Measurements from ENCODE around the gene SOX2. TPM values are rescaled to one million over a fixed set of nuclear protein-coding genes. Genes with fewer than 3 reads are reported as not detected.
A peak's percentile ranks its signal among the peaks of the same experiment; 100 is the strongest.

SOX2 gene
- total RNA-seq, 1 donor from 2014 or later, result 0.23 TPM

DNA sequence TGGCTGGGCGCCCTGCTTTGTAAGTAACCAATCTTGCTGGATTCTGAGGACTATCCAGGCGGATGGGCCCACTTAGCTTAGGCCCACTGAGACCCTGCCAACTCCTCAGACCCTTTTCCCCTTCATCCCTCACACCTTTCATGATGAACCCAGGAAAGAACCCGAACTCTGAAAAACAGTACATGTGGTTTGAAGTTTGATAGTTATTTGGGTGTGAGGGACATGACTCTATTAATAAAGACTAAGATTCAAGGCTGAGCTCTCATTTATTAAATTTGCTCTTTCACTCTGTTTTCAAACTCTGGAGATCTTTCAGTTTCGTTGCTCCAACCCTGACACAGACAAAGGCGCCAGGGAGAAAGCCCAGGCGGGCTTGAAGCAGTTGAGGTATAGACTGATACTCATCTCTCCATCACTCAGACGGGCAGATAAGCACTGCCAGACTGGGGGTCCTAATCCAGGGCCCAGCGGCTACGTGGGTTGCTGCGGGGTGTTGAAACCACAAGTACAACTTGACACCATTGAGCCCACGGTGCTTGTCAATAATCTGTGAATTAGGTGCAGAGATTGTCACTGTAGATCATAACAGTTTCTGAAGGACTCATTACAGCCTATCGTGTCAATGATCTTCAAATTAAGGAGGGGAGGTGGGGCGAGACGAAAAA lies 7.2 kb upstream of the SOX2 start:
- DNase-seq (ENCODE audit: low spot score) (no peak), ATAC-seq (no peak)

DNA sequence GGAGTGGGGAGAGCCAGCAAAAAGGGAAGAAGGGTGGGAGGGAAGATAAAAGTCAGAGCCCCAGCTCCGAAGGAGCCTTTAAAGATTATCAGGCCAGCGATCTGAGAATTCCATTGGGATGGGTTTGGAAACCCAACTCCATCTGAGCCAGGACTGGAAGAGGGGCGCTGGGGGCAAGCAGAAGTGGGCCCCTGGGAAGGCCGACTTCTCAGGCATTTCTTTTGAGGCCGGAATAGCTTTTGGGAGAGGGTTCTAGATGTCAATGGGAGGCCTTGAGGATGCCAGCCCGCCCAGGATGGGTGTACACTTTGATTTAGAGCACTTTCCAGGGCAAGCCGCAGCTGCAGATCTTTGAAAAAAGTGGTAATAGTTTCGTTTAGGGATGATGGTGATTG lies 6.6 kb upstream of the SOX2 start:
- ATAC-seq, result no peak
- DNase-seq (ENCODE audit: low spot score), result no peak

DNA sequence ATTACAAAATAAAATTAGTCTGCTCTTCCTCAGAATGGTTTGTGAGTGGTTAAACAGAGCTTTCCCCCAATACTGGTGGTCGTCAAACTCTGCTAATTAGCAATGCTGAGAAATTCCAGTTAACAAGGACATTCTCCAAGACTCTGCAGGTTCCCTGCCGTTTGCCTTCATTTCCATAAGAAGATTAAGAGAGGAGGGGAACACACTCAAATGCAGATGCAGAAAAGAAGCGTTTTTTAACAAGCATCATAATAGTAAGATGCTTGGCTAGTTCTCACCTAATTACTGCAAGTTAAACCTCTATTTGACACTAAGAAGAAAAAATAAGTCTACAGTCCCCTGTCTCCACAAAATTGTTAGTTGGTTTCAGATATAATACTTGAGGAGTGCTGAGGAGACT lies 3.7 kb upstream of the SOX2 start:
- no peak for DNase-seq (ENCODE audit: low spot score)
- ATAC-seq, result no peak

DNA sequence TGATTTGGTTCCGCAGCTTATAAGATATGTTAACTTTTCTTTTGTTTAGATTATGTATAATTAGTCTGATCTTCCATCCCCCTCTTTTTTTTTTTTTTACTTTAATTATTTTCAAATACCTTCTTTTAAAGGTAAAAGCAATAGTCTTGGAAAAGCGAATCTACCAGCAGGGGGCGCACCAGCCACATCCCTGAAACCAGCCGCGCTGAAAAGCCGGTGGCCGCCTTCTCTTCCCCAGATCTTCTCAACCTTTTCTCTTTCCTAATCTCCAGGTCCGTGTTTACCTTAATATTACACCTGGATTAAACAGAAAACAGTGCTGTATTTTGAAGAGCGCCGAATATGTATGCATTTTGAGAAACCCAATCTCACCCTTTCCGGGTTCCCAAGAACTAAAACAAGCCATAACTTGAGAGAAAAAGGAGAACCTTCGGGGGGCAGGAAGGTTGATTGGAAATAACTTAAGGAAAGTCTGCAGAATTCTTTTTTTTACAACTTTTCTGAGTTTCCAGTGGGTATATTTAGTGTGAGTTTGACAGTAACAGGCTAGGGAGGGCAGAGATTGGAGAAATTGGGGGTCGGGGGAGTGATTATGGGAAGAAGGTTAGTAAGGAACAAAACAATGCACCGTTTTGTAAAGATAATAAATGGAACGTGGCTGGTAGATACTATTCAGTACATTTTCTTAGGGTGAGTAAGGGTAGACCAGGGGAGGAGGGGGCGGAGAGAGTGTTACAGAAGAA lies 2.0 kb upstream of the SOX2 start:
- DNase-seq (ENCODE audit: low spot score) (peak; percentile 77), ATAC-seq (peak; percentile 86)

DNA sequence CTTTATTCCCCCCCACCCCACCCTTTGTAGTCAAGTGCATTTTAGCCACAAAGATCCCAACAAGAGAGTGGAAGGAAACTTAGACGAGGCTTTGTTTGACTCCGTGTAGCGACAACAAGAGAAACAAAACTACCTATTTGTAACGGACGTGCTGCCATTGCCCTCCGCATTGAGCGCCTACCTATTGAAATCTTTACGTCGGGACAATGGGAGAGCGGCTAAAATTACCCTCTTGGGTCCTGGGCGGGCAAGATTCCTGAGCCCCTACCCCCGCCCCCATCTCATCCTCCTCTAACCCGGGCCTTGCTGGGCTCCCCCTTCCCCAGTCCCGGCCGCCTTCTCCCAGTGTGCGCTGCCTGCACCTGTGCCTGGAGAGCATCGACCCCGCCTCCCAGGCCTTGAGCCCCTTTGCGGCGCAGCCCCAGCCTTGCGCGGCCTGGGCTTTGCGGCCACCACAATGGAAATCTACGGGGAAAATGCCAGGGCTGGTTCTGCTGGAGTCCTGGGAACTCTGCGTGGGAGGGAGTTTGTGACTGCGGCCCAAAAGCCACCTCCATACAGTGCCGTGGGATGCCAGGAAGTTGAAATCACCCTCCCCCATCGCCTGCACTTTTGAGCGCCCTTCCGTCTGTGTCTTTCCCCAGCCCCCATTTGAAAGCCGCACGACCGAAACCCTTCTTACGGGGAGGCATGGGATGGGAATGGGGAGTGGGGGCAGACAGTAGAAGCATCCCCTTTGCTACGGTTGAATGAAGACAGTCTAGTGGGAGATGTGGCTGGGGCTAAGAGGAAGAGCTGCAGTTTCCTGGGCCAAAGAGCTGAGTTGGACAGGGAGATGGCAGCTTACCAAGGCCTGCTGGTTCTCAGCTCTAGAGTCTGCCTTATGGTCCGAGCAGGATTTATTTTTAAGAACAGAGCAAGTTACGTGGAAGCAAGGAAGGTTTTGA lies 1.1 kb upstream of the SOX2 start:
- DNase-seq (ENCODE audit: low spot score) (no peak), ATAC-seq (peak; percentile 13)

DNA sequence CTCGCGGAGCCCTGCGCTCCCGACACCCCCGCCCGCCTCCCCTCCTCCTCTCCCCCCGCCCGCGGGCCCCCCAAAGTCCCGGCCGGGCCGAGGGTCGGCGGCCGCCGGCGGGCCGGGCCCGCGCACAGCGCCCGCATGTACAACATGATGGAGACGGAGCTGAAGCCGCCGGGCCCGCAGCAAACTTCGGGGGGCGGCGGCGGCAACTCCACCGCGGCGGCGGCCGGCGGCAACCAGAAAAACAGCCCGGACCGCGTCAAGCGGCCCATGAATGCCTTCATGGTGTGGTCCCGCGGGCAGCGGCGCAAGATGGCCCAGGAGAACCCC lies 464 bp downstream of the SOX2 start:
- no peak for ATAC-seq
- DNase-seq (ENCODE audit: low spot score), result no peak

DNA sequence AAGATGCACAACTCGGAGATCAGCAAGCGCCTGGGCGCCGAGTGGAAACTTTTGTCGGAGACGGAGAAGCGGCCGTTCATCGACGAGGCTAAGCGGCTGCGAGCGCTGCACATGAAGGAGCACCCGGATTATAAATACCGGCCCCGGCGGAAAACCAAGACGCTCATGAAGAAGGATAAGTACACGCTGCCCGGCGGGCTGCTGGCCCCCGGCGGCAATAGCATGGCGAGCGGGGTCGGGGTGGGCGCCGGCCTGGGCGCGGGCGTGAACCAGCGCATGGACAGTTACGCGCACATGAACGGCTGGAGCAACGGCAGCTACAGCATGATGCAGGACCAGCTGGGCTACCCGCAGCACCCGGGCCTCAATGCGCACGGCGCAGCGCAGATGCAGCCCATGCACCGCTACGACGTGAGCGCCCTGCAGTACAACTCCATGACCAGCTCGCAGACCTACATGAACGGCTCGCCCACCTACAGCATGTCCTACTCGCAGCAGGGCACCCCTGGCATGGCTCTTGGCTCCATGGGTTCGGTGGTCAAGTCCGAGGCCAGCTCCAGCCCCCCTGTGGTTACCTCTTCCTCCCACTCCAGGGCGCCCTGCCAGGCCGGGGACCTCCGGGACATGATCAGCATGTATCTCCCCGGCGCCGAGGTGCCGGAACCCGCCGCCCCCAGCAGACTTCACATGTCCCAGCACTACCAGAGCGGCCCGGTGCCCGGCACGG lies 991 bp downstream of the SOX2 start:
- no peak for DNase-seq (ENCODE audit: low spot score)
- ATAC-seq, result peak; percentile 9

DNA sequence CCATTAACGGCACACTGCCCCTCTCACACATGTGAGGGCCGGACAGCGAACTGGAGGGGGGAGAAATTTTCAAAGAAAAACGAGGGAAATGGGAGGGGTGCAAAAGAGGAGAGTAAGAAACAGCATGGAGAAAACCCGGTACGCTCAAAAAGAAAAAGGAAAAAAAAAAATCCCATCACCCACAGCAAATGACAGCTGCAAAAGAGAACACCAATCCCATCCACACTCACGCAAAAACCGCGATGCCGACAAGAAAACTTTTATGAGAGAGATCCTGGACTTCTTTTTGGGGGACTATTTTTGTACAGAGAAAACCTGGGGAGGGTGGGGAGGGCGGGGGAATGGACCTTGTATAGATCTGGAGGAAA lies 1.5 kb downstream of the SOX2 start:
- ATAC-seq, result no peak

DNA sequence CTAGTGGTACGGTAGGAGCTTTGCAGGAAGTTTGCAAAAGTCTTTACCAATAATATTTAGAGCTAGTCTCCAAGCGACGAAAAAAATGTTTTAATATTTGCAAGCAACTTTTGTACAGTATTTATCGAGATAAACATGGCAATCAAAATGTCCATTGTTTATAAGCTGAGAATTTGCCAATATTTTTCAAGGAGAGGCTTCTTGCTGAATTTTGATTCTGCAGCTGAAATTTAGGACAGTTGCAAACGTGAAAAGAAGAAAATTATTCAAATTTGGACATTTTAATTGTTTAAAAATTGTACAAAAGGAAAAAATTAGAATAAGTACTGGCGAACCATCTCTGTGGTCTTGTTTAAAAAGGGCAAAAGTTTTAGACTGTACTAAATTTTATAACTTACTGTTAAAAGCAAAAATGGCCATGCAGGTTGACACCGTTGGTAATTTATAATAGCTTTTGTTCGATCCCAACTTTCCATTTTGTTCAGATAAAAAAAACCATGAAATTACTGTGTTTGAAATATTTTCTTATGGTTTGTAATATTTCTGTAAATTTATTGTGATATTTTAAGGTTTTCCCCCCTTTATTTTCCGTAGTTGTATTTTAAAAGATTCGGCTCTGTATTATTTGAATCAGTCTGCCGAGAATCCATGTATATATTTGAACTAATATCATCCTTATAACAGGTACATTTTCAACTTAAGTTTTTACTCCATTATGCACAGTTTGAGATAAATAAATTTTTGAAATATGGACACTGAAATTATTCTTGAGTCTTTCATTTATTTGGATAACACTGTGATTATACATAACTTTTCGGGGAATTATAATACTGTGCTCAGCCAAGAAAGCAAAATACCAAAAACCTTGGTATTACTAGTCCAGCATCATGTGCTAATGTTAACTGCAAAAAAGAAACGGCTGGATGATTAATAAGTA lies 2.2 kb downstream of the SOX2 start:
- ATAC-seq (no peak), DNase-seq (ENCODE audit: low spot score) (no peak)

More for the DNA sequence above, 1.5 kb downstream of the SOX2 start:
- no peak for DNase-seq (ENCODE audit: low spot score)

DNA sequence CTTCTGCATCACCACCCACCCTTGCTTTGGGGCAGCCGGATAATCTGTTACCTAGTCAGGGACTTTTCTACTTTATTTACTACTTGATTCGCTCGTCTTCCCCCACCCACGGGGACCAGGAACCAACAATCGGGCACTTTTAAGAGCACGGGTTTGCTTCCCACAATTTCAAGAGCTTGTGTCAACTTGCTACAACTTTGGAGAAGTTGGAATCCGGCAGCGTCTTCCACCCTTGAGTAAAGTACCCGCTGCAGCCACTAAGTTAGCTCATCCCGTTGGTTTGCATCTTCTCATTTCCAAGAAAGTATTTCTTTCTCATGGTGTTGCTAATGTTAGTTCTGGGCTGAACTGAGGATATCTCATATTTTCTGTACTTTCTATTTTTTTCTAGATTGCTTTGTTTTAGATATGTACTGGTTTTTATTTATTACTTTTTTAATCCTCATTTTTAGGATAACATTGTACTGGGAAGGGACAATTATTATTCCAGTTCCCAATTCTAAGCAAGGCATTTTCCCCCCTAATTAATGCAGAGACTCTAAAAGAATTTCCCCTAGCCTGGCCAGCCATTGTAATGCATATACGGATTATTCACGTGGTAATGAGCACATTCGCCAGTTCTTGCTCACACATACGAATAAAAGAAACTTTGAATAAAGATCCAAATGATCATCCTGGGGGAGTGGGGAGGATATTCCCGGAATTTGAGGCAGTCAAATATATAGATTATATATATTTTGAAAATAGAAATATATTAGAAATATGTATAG lies 4.0 kb downstream of the SOX2 start:
- DNase-seq (ENCODE audit: low spot score) (no peak), ATAC-seq (no peak)

DNA sequence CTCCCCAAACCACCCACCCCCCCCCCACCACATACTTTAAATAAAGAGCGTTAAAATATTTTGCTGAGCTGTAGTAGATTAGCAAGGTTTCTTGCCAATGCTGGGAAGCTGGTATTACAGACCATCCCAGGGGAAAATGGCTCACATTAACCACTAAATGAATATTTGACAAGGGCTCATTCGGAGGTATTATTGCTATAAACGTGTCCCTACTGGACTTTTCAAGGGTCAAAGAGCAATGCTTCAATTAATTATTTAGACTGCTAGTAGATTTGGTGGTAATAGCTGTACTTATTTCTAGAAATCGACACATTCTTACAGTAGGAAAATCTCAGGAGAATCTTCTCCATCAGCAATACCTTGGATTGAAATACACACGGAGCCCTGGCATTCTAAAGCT lies 5.2 kb downstream of the SOX2 start:
- DNase-seq (ENCODE audit: low spot score) (no peak), ATAC-seq (no peak)

DNA sequence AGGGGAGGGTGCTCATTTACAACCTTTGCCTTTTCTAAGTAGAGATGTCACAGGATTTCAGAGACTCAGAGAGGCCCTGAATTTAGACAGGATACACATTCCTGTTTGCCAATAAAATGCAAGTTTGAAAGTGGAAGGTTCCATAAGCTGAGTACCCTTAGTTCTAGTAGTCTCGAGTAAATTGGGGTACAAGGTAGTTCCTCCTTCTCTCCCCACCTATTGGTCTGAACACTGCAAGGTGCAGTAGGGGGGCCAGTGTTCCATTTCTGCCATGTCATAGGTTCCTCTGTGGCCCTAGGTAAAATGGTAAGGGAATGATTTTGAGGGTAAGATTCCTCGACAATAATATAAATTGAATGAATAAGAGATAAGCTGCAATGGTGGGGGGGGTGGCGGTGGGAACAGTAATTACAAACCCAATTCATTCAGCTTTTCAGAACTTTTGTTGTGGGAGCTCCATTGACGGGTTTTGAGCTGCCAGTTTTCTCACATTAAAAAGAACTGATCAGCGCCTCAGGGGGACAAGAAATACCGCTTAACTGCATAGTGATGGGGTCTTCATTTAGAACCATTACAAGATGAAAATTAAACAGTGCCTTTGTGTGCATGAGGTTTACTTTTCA lies 5.9 kb downstream of the SOX2 start:
- DNase-seq (ENCODE audit: low spot score), result no peak
- ATAC-seq, result no peak

DNA sequence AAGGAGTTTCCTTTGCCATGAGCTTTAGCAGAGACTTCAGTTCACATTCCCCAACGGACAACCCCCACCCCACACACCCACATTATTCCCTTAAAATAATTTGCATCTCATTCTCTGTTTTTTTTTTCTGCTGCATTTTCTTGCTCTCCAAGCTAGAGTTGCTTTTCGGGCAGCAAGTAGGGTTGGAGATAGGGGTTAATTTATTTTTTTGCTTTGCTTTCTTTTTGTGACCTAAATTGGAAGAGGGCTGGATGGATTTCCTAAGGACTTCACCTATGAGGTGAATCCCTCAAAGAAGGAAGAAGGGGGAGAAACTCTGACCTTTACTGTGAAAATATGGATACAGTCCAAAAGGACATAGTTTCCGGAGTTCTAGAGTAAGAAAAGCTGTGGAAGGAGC lies 6.6 kb downstream of the SOX2 start:
- no peak for DNase-seq (ENCODE audit: low spot score)
- no peak for ATAC-seq

DNA sequence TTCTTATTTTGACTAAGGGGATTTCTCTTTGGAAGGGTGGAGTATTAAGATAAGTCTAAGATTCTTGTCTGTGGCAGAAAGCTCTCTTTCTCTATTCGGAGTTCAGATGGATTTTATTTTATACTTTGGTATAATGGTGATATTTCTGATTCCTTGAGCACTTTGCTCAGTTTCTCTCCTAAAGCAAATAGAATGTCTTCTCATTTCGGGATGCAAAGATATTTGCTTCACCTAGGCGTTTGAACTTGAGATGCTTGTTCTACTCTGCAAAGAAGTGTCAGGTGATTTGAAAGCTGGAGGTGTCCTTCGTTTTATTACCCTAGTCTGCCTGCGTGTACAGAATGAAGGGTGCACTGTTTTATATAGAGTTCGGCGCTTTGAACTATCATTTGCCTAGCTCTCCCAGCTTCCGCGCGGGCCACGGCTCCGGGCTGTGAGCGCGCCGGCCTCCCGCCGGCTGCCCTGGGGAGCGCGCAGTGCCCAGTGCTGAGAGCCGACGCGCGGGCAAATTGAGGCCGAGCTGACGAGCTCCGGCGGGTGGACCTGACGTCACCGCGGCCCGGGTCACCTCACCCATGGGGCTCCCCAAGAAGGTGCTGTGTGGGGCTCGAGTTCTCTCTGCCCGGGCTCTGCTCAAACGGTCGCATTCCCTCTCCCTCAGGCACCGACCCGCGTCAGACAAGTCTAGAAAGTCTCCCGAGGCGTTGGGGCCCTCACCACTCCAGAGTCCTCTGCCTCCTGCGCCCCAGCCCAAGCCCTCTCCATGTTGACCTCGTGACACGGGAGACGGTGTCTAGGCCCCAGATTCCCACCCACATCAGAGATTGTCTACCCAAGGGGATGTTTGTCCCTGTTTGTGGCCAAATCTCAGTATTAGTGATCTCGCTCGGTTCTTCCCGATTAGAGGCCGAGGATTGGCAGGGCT lies 7.5 kb downstream of the SOX2 start:
- ATAC-seq (peak; percentile 41), DNase-seq (ENCODE audit: low spot score) (no peak)

DNA sequence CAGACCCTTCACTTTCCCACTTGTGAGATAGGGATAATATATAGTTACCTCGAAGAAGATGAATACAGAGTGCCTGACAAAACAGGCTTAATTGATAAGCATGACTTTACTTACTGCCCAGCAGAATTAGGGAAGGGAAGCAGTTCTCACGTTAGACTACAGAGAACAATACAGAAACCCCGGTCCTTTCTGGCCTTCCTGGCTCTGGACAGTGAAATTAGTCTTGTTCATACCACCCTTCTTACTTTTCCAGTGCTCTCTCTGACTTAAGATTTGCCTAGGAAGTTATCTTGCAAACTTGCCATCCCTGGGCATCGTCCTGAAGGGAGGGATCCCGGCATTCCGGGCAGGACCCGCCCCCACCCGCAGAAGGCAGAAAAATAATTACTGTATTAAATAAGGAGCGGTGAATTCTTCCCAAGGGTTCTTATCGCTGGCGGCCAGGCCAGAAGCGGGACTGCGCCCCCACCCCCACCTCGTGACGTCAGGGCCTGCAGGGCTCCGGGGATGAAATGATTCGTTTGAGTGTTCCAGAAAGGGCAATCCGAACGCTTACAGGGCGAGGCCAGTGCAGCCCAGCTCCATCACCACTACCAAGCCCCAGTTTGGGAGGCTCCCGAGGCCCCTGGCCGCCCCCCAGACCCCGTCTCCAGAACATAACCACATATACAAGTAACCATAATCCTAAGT lies 8.4 kb downstream of the SOX2 start:
- ATAC-seq, result no peak
- DNase-seq (ENCODE audit: low spot score), result no peak

DNA sequence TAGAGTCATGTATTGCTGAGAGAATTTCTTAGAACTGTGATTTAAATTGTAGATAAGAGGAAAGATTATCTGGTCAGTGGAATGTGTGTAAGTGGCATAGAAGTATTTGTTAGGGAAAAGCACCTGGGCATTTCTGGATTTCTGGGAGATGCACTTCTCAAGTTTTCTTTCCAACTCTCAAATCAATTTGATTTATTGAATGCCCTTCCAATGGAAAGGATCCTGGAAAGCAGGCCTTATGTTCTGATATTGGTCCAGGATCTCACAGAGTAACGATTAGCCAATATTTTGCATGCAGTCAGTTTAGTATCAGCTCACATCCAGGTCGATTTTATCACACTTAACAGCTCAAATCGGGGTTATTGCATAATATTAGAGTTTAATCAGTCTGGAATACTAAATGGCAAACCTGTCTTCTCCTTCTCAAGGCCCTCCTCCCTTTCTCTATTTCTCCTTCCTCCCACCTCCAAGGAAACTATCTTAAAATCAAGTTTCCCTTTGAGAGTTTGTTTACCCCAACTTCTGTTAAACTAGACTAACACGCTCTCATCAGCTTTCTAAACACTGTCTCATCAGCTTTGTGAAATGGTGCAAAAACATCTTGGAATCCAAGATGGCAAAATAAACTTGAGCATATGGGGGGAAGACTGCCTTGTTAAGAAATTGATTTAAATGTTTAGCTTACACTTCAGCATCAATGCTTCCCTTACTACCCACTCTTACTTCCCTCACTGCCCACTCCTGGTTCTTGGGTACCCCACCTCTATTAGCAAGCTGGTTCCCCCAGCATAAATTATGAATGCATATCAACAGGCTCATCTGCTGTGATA lies 9.5 kb downstream of the SOX2 start:
- DNase-seq (ENCODE audit: low spot score) (no peak), ATAC-seq (no peak)
